ENCODE data around the gene ROBO1.
A peak's percentile ranks its signal among the peaks of the same experiment; 100 is the strongest.

Gene ROBO1

DNA sequence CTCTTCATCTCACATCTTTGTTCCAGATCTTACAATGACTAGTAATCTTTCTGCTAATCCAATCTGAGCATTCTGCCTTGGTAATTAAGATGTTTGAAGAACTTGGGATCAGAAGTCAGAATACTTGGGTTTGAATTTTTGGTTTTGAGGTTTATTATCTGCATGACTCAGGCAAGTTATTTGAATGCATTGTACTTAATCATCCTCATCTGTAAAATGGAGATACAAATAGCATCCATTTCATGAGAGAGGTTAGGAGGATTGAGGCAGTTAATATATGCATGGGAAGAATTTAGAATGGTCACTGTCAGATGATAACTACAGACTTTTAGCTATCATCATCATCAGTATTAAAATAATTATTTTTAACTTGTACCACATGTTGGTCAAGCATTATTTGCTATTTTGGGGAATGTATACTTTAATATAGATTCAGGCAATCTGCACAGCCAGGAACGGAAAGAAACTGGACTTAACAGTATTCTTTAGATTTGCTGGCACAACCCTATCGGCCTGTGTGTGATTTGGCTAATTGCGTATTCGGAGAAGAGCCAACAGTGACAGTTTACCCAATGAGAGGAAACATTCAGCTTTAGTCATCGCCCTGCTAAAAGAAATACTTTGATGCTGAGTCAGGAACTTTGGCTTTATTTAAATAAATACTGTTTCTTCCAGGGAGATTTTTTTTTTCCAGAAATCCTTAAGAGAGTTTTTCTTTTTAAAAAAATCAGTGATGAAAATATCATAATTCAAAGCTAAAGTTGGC, 600.0 kb downstream of the ROBO1 start:
- DNase-seq (ENCODE audit: low read depth in 2 of 2) = no peak

DNA sequence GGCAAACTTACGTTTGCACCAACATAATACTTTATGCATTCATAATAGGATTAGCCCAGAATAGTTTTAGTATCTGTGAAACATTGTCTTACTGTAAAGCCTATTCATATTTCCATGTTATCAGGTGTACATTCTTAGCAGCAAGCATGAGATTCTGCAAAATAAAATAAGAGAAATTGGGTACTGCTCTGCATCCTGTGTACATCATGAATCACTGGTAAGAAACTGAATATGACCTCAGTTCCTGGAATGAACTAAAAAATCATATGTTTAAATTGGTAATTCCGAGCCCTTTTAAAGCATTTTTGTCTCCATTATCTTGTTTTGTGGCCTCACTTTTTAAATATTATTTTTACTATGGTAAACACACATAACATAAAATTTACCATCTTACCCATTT, 605.1 kb downstream of the ROBO1 start:
- no peak for DNase-seq (ENCODE audit: low read depth in 2 of 2)

- no peak for DNase-seq (ENCODE audit: low read depth in 2 of 2)
These were observed 605.9 kb downstream of the ROBO1 start for GRCh38 chr3:79161941-79162340.

DNA sequence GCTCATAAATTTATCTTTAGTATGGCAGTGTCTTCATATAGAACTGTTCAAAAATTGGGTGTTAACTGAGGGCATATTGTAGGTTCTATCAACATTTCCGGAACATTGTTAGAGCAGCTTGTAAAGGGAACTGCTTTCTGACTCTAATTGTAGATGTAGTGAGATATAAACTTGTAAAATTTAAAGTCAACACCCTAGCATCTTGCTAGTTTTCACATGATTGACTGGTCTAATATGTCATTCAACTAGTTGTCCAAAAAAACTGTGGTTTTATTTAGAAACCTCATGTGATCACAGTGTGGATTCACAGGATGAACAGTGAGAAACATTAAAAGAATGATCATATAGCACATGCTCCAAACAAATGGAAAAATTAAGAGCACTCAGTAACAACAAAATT, 607.4 kb downstream of the ROBO1 start:
- no peak for DNase-seq (ENCODE audit: low read depth in 2 of 2)

DNA sequence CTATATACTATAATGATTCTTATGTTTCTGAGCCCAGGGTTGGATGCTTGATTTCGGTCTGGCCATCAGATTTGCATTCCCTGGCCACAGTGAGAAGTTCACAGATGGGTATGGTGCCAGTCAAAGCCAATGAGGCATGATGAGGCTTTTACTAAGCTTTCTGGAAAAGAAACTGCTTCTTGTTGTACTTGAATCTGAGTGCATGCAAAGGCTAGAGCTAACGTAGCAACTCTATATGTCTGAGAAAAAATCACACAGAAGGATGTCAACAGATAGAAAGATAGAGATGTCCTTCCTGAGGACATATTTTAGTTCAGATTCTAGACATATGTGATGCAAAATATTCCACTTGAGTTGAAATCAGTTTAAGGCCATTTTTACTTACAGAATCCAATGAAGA, 608.1 kb downstream of the ROBO1 start:
- no peak for DNase-seq (ENCODE audit: low read depth in 2 of 2)

DNA sequence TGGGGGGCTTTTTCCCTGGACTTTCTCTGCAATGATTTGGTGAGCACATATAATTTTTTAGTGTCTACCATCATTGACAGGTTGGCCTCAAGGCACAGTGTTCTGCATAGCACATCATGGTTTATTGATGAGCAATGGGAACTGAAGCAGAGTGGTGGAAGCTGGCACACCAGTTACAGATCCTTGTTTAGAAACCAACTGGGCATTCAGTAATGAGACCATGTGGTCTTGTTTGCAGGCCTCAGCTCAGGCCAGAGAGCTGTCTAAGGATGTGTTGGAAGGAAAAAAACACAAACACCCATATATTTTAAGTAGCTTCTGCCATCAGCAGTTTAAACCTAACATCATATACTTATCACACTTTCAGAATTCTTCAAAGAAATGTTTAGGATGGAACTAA, 610.6 kb downstream of the ROBO1 start:
- DNase-seq (ENCODE audit: low read depth in 2 of 2) = no peak

DNA sequence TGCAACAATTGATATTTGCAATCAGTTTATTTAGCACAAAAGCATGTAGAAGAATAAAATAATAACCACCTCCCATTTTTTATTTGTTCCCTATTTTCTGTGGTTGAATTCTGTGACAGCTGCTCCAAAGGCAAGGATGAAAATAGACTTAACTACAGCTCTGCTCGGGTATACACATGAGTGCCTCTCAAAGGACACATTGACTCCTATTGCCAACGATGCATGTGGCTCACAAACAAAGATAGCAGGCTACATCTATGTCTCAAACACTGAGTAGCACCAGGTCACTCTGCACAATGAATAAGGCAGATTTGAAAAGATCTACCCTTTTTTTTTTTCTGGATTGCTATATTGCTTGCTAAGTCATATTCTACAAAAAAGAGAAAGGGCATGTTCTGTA, 612.9 kb downstream of the ROBO1 start:
- DNase-seq (ENCODE audit: low read depth in 2 of 2) = no peak

DNA sequence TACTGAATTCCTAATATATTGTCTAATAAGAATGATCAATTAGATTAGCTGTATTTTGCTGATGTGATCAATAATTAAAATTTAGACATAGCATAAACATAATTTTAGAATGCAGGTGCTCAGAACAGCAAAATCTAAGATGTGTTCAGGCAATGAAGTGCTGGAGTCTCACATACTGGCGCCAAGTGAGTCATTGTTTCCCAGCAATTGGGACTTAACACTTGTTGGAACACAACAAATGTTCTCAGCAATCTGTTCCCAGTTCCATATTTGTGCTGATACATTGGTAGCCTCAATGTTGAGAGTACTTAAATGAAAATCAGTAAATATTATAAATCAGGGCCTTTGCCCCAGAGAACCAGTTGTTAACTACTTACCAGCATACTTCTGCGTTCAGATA, 619.0 kb downstream of the ROBO1 start:
- DNase-seq (ENCODE audit: low read depth in 2 of 2) = no peak

- DNase-seq (ENCODE audit: low read depth in 2 of 2) = no peak
These were observed 621.8 kb downstream of the ROBO1 start for GRCh38 chr3:79146024-79146423.

GRCh38 chr3:79140708-79141107, 627.1 kb downstream of the ROBO1 start:
- DNase-seq (ENCODE audit: low read depth in 2 of 2) = no peak

GRCh38 chr3:79139395-79140068, 628.3 kb downstream of the ROBO1 start:
- no peak for DNase-seq (ENCODE audit: low read depth in 2 of 2)

- DNase-seq (ENCODE audit: low read depth in 2 of 2) = no peak
These were observed 642.3 kb downstream of the ROBO1 start for GRCh38 chr3:79125313-79125984.

GRCh38 chr3:79115458-79115857, 652.3 kb downstream of the ROBO1 start:
- DNase-seq (ENCODE audit: low read depth in 2 of 2) = no peak

GRCh38 chr3:79113876-79114275, 653.9 kb downstream of the ROBO1 start:
- no peak for DNase-seq (ENCODE audit: low read depth in 2 of 2)

DNA sequence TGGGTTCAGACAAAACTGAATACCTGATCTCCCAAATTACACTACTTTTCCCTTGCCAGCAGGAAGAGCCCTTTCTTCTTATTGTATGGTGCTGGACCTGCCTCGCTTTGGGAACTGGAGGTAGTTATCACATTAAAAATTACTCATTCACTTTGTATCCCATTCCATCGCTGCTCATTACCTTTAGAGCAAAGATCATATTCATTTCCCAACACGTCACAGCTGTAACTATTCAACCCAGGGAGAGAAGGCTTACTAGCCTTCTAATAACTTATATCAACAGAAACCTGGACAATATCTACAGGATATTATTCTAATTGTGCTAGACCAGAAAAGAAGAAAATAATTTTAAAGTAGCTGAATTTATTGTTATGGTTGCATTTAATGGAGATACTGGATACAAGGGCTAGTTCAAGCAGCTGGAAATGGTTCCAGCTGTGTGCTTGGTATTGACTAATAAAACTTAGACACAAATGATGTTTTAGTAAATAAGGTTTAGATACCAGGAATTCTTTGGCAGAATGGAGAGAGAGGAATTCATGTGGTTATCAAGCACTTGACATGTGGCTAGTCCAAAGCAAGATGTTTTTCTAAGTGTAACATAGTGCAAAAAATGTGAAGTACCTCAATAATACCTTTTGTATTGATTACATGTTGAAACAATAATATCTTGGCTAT, 656.3 kb downstream of the ROBO1 start:
- no peak for DNase-seq (ENCODE audit: low read depth in 2 of 2)

DNA sequence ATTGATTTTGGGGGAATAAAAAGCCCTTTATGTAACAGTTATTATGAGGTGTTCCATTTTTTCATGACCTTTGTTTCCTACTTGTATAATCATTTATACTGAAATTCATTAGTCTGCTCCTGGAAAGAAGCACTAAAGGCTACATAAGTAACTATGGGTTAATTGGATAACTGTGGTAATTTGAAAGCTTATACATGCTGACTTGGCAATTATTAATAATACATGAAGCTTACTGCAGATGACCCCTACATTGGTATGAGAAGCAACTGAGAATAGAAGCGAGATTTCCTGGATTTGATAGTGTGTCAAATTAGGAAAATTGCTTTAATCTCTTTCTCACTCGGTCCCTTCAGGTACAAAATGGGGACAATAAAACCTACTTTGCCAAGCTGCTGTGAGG, 658.0 kb downstream of the ROBO1 start:
- DNase-seq (ENCODE audit: low read depth in 2 of 2) = no peak

GRCh38 chr3:79103307-79103706, 664.5 kb downstream of the ROBO1 start:
- DNase-seq (ENCODE audit: low read depth in 2 of 2) = no peak

DNA sequence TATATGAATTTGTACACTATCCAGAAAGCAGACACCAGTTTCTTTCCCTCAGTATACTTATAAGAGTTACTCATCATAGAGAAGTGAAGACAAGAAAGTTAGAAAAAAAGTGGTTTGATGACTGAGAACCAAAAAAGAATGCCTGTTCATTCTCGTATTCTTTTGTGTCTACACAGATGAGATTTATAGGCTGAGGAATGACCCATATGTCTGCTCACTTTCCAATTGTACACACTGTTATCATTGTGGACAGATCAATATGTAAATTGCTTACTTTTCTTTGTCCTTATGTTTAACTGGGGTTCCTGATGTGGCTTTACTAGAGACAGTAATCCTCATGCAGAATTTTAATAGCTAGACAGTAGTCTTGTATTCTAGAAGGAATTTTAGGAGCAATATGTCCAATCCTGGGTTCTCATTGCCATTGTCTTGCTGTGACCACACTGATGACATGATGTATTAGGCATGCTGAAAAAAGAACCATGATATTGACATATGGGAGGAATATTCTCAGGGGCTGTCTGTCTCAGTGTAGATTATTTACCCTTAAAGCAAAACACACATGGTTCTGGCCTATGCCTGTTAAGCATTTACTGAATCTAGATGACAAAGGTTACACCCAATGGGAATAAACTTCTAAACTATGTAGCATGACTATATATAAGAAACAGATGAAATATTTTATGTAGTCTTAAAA, 669.7 kb downstream of the ROBO1 start:
- no peak for DNase-seq (ENCODE audit: low read depth in 2 of 2)

DNA sequence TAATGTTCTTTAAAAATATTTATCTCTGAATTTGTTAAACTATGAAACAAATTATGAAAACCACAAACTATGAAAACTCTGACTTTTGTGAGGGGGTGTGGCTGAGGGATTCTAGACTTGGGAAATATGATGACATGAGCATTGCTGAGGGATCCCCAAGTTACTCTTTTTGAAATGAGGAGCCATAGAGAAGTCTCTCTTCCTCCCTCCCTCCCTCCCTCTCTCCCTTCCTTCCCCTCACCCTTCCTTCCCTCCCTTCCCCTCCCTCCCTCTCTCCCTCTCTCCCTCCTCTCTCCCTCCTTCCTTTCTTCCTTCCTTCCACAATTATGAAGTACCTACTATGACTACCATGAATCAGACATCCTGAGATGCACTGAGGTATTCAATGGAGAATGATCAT, 673.1 kb downstream of the ROBO1 start:
- no peak for DNase-seq (ENCODE audit: low read depth in 2 of 2)

DNA sequence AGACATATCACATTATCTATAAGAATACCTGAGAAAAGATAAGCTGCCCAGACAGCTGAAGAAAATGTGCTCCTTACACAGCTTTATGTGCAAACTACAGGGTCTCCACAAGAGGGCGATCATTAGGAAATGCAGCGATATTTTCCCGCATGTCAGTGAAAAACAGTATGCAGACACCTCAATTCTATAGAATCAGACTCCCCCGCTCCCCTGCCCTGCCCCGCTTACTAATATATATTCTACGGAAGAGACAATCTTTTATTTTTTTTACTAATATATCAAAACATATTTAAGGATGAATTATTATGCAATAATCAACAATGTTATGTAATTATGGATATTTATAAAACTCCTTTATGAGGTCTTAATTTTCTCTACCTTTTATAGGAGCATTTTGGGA, 681.3 kb downstream of the ROBO1 start:
- DNase-seq (ENCODE audit: low read depth in 2 of 2) = peak; percentile 0 to 6

- no peak for DNase-seq (ENCODE audit: low read depth in 2 of 2)
These were observed 682.6 kb downstream of the ROBO1 start for GRCh38 chr3:79085171-79085570.

- no peak for DNase-seq (ENCODE audit: low read depth in 2 of 2)
These were observed 686.5 kb downstream of the ROBO1 start for GRCh38 chr3:79081335-79081734.
